GM04504 (cell line): ENCODE data around the gene GART.
"Not testable (repeated sequence)": the region's sequence is repeated elsewhere in the genome, so short reads cannot be mapped to it uniquely, and the experiment has no call there.

Experiments used
- DNase-seq: peaks from one replicate; pipeline ENCODE4 v3.0.0-alpha.2; 2012; ENCODE audit warnings: low read depth

Gene GART

GRCh38 chr21:33512481-33512880 lies 29.4 kb downstream of the GART start:
- no peak for DNase-seq

- DNase-seq = no peak
Measured at GRCh38 chr21:33511639-33512038, 30.3 kb downstream of the GART start.

GRCh38 chr21:33510826-33511225 lies 31.1 kb downstream of the GART start:
- DNase-seq = no peak

GRCh38 chr21:33507003-33507402 lies 34.9 kb downstream of the GART start:
- not testable (repeated sequence) for DNase-seq

- DNase-seq = no peak
Measured at GRCh38 chr21:33505833-33506232, 36.1 kb downstream of the GART start.

GRCh38 chr21:33496345-33496744 lies 45.6 kb downstream of the GART start:
- DNase-seq = no peak

GRCh38 chr21:33495743-33496142 lies 46.2 kb downstream of the GART start:
- no peak for DNase-seq

GRCh38 chr21:33493756-33494155 lies 48.2 kb downstream of the GART start:
- DNase-seq = no peak

GRCh38 chr21:33492571-33492970 lies 49.3 kb downstream of the GART start:
- DNase-seq = no peak

GRCh38 chr21:33491373-33492102 lies 50.4 kb downstream of the GART start, which contains the start of gene DNAJC28:
DNAJC28 (minus strand) TSS chr21:33491716; CDS start chr21:33489393, 2,323 bp downstream.
- peak; percentile 75 for DNase-seq

GRCh38 chr21:33490991-33491372 lies 50.9 kb downstream of the GART start:
- no peak for DNase-seq

GRCh38 chr21:33488936-33489335 lies 53.0 kb downstream of the GART start:
- DNase-seq = no peak

GRCh38 chr21:33487996-33488395 lies 53.9 kb downstream of the GART start:
- no peak for DNase-seq

- DNase-seq = no peak
Measured at GRCh38 chr21:33481314-33481943, 60.5 kb downstream of the GART start.

- DNase-seq = no peak
Measured at GRCh38 chr21:33480481-33481103, 61.3 kb downstream of the GART start.

GRCh38 chr21:33479679-33480480 lies 62.0 kb downstream of the GART start, which contains the start of gene TMEM50B:
TMEM50B (minus strand) TSS chr21:33479974; CDS start chr21:33468885, 11,089 bp downstream.
- peak; percentile 87 for DNase-seq

GRCh38 chr21:33478935-33479678 lies 62.8 kb downstream of the GART start:
- DNase-seq = no peak

GRCh38 chr21:33478182-33478581 lies 63.7 kb downstream of the GART start:
- no peak for DNase-seq

GRCh38 chr21:33477066-33477465 lies 64.9 kb downstream of the GART start:
- no peak for DNase-seq

GRCh38 chr21:33473344-33473743 lies 68.6 kb downstream of the GART start:
- DNase-seq = no peak

- DNase-seq = no peak
Measured at GRCh38 chr21:33470701-33471100, 71.2 kb downstream of the GART start.

GRCh38 chr21:33469183-33469582 lies 72.7 kb downstream of the GART start:
- not testable (repeated sequence) for DNase-seq
